NCI-H2196 treated with DMSO at 0.1 percent for 48 hours (cell line): Measurements from ENCODE around the gene GGT7.
"Not testable (repeated sequence)": the region's sequence is repeated elsewhere in the genome, so short reads cannot be mapped to it uniquely, and the experiment has no call there.

Source experiments
- DNase-seq: peaks from one replicate; lab custom pipeline; 2025; ENCODE audit not compliant: unreplicated experiment; lab: John Stamatoyannopoulos, UW

Gene GGT7

GRCh38 chr20:34872622-34873224 lies at the start of gene GGT7:
Gene GGT7, minus strand, starts transcription at chr20:34872856. Its CDS starts 41 bp downstream, at chr20:34872815.
- peak; percentile 67 for DNase-seq

- DNase-seq = no peak
Measured at GRCh38 chr20:34921436-34921835, 48.8 kb upstream of the GGT7 start.

GRCh38 chr20:34920055-34920454 lies 47.4 kb upstream of the GGT7 start:
- no peak for DNase-seq

- DNase-seq = no peak
Measured at GRCh38 chr20:34916774-34917354, 44.2 kb upstream of the GGT7 start.

GRCh38 chr20:34915749-34916455 lies 43.2 kb upstream of the GGT7 start:
- no peak for DNase-seq

- no peak for DNase-seq
Measured at GRCh38 chr20:34915131-34915530, 42.5 kb upstream of the GGT7 start.

- DNase-seq = peak; percentile 36
Measured at GRCh38 chr20:34907616-34908469, 35.2 kb upstream of the GGT7 start.

- no peak for DNase-seq
Measured at GRCh38 chr20:34904202-34904621, 31.6 kb upstream of the GGT7 start.

- not testable (repeated sequence) for DNase-seq
Measured at GRCh38 chr20:34898731-34899130, 26.1 kb upstream of the GGT7 start.

GRCh38 chr20:34898129-34898528 lies 25.5 kb upstream of the GGT7 start:
- not testable (repeated sequence) for DNase-seq

- no peak for DNase-seq
Measured at GRCh38 chr20:34896086-34896621, 23.5 kb upstream of the GGT7 start.

- DNase-seq = no peak
Measured at GRCh38 chr20:34895465-34895864, 22.8 kb upstream of the GGT7 start.

GRCh38 chr20:34894723-34895122 lies 22.1 kb upstream of the GGT7 start:
- DNase-seq = no peak

- no peak for DNase-seq
Measured at GRCh38 chr20:34892671-34893070, 20.0 kb upstream of the GGT7 start.

GRCh38 chr20:34891166-34892062 lies 18.8 kb upstream of the GGT7 start:
- DNase-seq = no peak

- no peak for DNase-seq
Measured at GRCh38 chr20:34888468-34888867, 15.8 kb upstream of the GGT7 start.

- DNase-seq = no peak
Measured at GRCh38 chr20:34887023-34887422, 14.4 kb upstream of the GGT7 start.

GRCh38 chr20:34886122-34886521 lies 13.5 kb upstream of the GGT7 start:
- DNase-seq = no peak

GRCh38 chr20:34884260-34884659 lies 11.6 kb upstream of the GGT7 start:
- DNase-seq = no peak

- no peak for DNase-seq
Measured at GRCh38 chr20:34883809-34884208, 11.2 kb upstream of the GGT7 start.
